T-helper 2 cell treated with Interferon-gamma antibody and Interleukin-4, amounts not matched to agents 100 ng/mL and 5 ng/mL, for 36 hours (primary cell): Measurements from ENCODE around the gene PBRM1. TPM values are rescaled to one million over a fixed set of nuclear protein-coding genes. Genes with fewer than 3 reads are reported as not detected.

Experiments used
- total RNA-seq: library from RNA; stranded (reverse); gene quantifications from 2 replicates; pipeline ENCODE4 v1.2.3, GENCODE V29; 2022

Gene PBRM1
- total RNA-seq, 1 donor from 2014 or later, result 79.8 TPM

Other genes starting within 250 kb of the PBRM1 start
- 0.16 and 0.23 TPM in 2 replicates for gene SEMA3G, start 240.8 kb downstream of the PBRM1 start, total RNA-seq
- 0.23 and 0.27 TPM in 2 replicates for gene TNNC1, start 231.9 kb downstream of the PBRM1 start, total RNA-seq
- 79.6 and 83.0 TPM in 2 replicates for gene NISCH, start 230.3 kb downstream of the PBRM1 start, total RNA-seq
- gene STAB1, start 190.6 kb downstream of the PBRM1 start, total RNA-seq, result 0.05 and 0.09 TPM in 2 replicates
- gene NT5DC2, start 152.1 kb downstream of the PBRM1 start, total RNA-seq, result 43.1 and 44.7 TPM in 2 replicates
- 9.1 and 12.7 TPM in 2 replicates for gene UQCC5, start 149.3 kb downstream of the PBRM1 start, total RNA-seq
- gene GNL3, start 119 bp upstream of the PBRM1 start, total RNA-seq, result 118 and 121 TPM in 2 replicates
- 36.9 and 40.2 TPM in 2 replicates for gene GLT8D1, start 19.9 kb upstream of the PBRM1 start, total RNA-seq
- 94.0 and 97.3 TPM in 2 replicates for gene SPCS1, start 20.2 kb upstream of the PBRM1 start, total RNA-seq
- 27.9 and 29.9 TPM in 2 replicates for gene NEK4, start 85.0 kb upstream of the PBRM1 start, total RNA-seq
- gene ITIH1, start 91.7 kb upstream of the PBRM1 start, total RNA-seq, result not detected in 2 replicates
- gene ITIH3, start 108.9 kb upstream of the PBRM1 start, total RNA-seq, result not detected in 2 replicates
- gene ITIH4, start 144.8 kb upstream of the PBRM1 start, total RNA-seq, result 9.6 and 9.7 TPM in 2 replicates
- 1.4 TPM in 2 replicates for gene MUSTN1, start 149.1 kb upstream of the PBRM1 start, total RNA-seq
- 14.0 and 17.5 TPM in 2 replicates for gene STIMATE, start 211.6 kb upstream of the PBRM1 start, total RNA-seq